Measurements from ENCODE around the gene CCDC28A. TPM values are rescaled to one million over a fixed set of nuclear protein-coding genes. Genes with fewer than 3 reads are reported as not detected.

CCDC28A gene
- total RNA-seq, 1 experiment from 2014 or later: 9.8 TPM

DNA sequence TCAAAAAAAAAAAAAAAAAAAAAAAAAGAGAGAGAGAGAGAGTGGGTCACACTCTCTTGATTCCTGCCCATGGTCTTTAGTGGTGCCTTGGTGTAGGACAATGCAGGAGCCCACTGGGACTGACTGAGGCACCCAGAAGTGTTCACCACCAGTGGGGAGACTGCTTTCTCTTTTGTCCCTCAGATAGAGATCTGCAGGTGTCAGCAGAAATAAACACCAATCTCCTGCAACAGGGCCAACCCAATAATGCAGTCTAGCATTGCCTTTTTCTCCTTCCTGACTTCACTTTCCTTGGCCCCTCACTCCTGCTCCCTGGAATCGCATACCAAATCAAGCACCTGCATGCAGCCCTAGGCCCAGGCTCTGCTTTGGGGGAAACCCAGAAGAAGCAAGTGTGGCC is 39.0 kb upstream of the CCDC28A start:
- H3K27ac ChIP-seq (ENCODE audit: low read depth, low read length, poor library complexity, severe bottlenecking): no peak overlapping the region
- no peaks in the 10 kb centered on the region for H3K4me1 ChIP-seq (ENCODE audit: insufficient read depth, low read length, poor library complexity, severe bottlenecking)
- intact Hi-C loops (cut with micrococcal nuclease; ENCODE audit: unreplicated experiment): no loop called here
- no peaks in the 10 kb centered on the region for H3K36me3 ChIP-seq (ENCODE audit: insufficient read depth, low read length, poor library complexity, severe bottlenecking)
- H3K9me3 ChIP-seq (ENCODE audit: low read depth, low read length, poor library complexity, severe bottlenecking): no peaks in the 10 kb centered on the region
- no peak for DNase-seq (ENCODE audit: low spot score)
- BruUV-seq (replicated peaks): no TSS peak
- no peaks in the 10 kb centered on the region for H3K27me3 ChIP-seq (replicated peaks; ENCODE audit: insufficient read depth, low read depth, low read length, poor library complexity)
- CTCF ChIA-PET: no interaction called here
- TF ChIP-seq, protein P1, sequence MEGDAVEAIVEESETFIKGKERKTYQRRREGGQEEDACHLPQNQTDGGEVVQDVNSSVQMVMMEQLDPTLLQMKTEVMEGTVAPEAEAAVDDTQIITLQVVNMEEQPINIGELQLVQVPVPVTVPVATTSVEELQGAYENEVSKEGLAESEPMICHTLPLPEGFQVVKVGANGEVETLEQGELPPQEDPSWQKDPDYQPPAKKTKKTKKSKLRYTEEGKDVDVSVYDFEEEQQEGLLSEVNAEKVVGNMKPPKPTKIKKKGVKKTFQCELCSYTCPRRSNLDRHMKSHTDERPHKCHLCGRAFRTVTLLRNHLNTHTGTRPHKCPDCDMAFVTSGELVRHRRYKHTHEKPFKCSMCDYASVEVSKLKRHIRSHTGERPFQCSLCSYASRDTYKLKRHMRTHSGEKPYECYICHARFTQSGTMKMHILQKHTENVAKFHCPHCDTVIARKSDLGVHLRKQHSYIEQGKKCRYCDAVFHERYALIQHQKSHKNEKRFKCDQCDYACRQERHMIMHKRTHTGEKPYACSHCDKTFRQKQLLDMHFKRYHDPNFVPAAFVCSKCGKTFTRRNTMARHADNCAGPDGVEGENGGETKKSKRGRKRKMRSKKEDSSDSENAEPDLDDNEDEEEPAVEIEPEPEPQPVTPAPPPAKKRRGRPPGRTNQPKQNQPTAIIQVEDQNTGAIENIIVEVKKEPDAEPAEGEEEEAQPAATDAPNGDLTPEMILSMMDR (conservative IDR thresholded peaks at IDR 0.05; ENCODE audit: low read depth, low read length): no peak
- TF ChIP-seq EZH2 (IDR thresholded peaks at IDR 0.05; ENCODE audit: borderline replicate concordance, low read depth, low read length, poor library complexity, severe bottlenecking): no peak
- POLR2A ChIA-PET (ENCODE audit: low non-redundant PET): no interaction called here
- no peak overlapping the region for H3K4me3 ChIP-seq (ENCODE audit: low read depth, low read length, poor library complexity, severe bottlenecking)

DNA sequence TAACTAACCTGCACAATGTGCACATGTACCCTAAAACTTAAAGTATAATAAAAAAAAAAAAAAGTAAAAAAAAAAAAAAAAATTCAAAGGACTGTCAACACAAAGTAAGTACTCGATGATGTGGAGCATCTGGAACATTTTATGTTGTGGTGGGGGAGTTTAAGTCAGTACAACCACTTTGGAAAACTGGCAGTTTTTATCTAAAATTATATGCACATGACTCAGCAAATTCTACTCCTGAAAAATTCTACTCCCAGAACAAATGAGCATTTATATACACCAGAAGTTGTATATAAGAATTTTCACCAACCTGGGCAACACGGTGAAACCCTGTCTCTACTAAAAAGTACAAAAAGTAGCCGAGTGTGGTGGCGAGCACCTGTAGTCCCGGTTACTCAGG is 36.9 kb upstream of the CCDC28A start:
- Histone ChIP-seq H3K9me3 (ENCODE audit: low read depth, low read length, poor library complexity, severe bottlenecking) (no peaks in the 10 kb centered on the region), H3K27ac (ENCODE audit: low read depth, low read length, poor library complexity, severe bottlenecking) (no peak overlapping the region), H3K4me3 (ENCODE audit: low read depth, low read length, poor library complexity, severe bottlenecking) (no peak overlapping the region), H3K4me1 (ENCODE audit: insufficient read depth, low read length, poor library complexity, severe bottlenecking) (no peaks in the 10 kb centered on the region), H3K36me3 (ENCODE audit: insufficient read depth, low read length, poor library complexity, severe bottlenecking) (no peaks in the 10 kb centered on the region), H3K27me3 (replicated peaks; ENCODE audit: insufficient read depth, low read depth, low read length, poor library complexity) (no peaks in the 10 kb centered on the region)
- POLR2A ChIA-PET (ENCODE audit: low non-redundant PET): no interaction called here
- intact Hi-C loops (cut with micrococcal nuclease; ENCODE audit: unreplicated experiment): no loop called here
- CTCF ChIA-PET: no interaction called here
- DNase-seq (ENCODE audit: low spot score): no peak
- no TSS peak for BruUV-seq (replicated peaks)
- TF ChIP-seq, protein P1 (conservative IDR thresholded peaks at IDR 0.05; ENCODE audit: low read depth, low read length): no peak
- TF ChIP-seq EZH2 (IDR thresholded peaks at IDR 0.05; ENCODE audit: borderline replicate concordance, low read depth, low read length, poor library complexity, severe bottlenecking): no peak

DNA sequence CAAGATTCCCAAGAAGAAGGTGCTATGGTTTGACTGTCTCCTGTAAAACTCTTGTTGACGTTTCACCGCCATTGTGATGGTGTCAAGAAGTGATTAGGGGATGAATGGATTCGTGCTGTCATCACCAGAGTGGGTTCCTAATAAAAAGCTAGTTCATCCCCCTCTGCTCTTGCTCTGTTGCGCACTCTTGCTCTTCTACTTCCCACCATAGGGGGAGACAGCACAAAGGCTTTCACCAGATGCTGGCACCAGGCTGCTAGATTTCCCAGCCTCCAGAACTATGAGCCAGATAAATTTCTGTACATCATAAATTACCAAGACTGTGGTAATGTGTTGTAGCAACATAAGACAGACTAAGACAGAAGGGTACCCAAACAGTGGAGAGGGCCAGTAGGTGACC is 21.6 kb upstream of the CCDC28A start:
- ChIA-PET CTCF (no interaction called here), POLR2A (ENCODE audit: low non-redundant PET) (no interaction called here)
- peak; percentile 19 for DNase-seq (ENCODE audit: low spot score)
- no TSS peak for BruUV-seq (replicated peaks)
- no peaks in the 10 kb centered on the region for H3K9me3 ChIP-seq (ENCODE audit: low read depth, low read length, poor library complexity, severe bottlenecking)
- H3K27me3 ChIP-seq (replicated peaks; ENCODE audit: insufficient read depth, low read depth, low read length, poor library complexity): no peaks in the 10 kb centered on the region
- no peak for TF ChIP-seq EZH2 (IDR thresholded peaks at IDR 0.05; ENCODE audit: borderline replicate concordance, low read depth, low read length, poor library complexity, severe bottlenecking)
- TF ChIP-seq, protein P1 (conservative IDR thresholded peaks at IDR 0.05; ENCODE audit: low read depth, low read length): peak; percentile 40
- H3K4me3 ChIP-seq (ENCODE audit: low read depth, low read length, poor library complexity, severe bottlenecking): no peak overlapping the region
- H3K36me3 ChIP-seq (ENCODE audit: insufficient read depth, low read length, poor library complexity, severe bottlenecking): no peaks in the 10 kb centered on the region
- H3K4me1 ChIP-seq (ENCODE audit: insufficient read depth, low read length, poor library complexity, severe bottlenecking): no peaks in the 10 kb centered on the region
- intact Hi-C loops (cut with micrococcal nuclease; ENCODE audit: unreplicated experiment): no loop called here
- H3K27ac ChIP-seq (ENCODE audit: low read depth, low read length, poor library complexity, severe bottlenecking): no peak overlapping the region
